HEK293 (cell line): ENCODE data around the gene GHDC.

Source experiments
- CTCF ChIA-PET: fragments of 350-600 bp; formaldehyde crosslinking; extraction: SDS; loops from one replicate; lab custom pipeline; 2021; ENCODE audit warnings: antibody characterized with exemption; lab: Yijun Ruan, JAX
- POLR2A ChIA-PET: fragments of 300-600 bp; formaldehyde crosslinking; extraction: SDS; loops from one replicate; lab custom pipeline; 2020; ENCODE audit warnings: antibody characterized with exemption, inconsistent platforms; lab: Yijun Ruan, JAX
- H3K27ac ChIP-seq: fragments of 200-500 bp; sonication (Bioruptor generic); 2 replicates; pipeline ENCODE4 v1.5.1; 2014; ENCODE audit warnings: low read depth, low read length, control low read depth, inconsistent platforms; ENCODE audit errors: extremely low read depth
- H3K36me3 ChIP-seq, 2 experiments: fragments of 200-500 bp in 1 of 2; sonication (Bioruptor generic) in 1 of 2; 1 replicate in 1 of 2; 2 replicates in 1 of 2; pipeline ENCODE4 v1.5.1; 2014 to 2017; ENCODE audit warnings: inconsistent platforms in 2 of 2, low read length in 2 of 2; ENCODE audit not compliant: control insufficient read depth in 2 of 2, insufficient read depth in 1 of 2
- H3K4me1 ChIP-seq: fragments of 200-500 bp; sonication (Bioruptor generic); 2 replicates; pipeline ENCODE4 v1.5.1; 2014; ENCODE audit warnings: mild to moderate bottlenecking, low read length, inconsistent platforms; ENCODE audit not compliant: control insufficient read depth, insufficient read depth
- H3K4me3 ChIP-seq: 2 replicates; pipeline ENCODE4 v1.5.1; 2011; ENCODE audit warnings: low read depth, mild to moderate bottlenecking, control low read depth, low read length, moderate library complexity
- H3K9me3 ChIP-seq: fragments of 200-500 bp; sonication (Bioruptor generic); 2 replicates; pipeline ENCODE4 v1.5.1; 2014; ENCODE audit warnings: low read depth, low read length, inconsistent platforms; ENCODE audit not compliant: control insufficient read depth, insufficient read depth
- BCL11A ChIP-seq: fragments of 450-650 bp; formaldehyde crosslinking; IDR thresholded peaks from 2 replicates; pipeline ENCODE4 v1.5.1; 2016; ENCODE audit warnings: low read depth, missing biosample characterization, missing genetic modification characterization
- GFI1B ChIP-seq: fragments of 450-650 bp; formaldehyde crosslinking; IDR thresholded peaks from 2 replicates; pipeline ENCODE4 v1.5.1; 2016; ENCODE audit warnings: missing biosample characterization, missing genetic modification characterization
- HOXD13 ChIP-seq: sonication (generic); formaldehyde crosslinking; IDR thresholded peaks from 2 replicates; pipeline ENCODE4 v1.8.0; 2022; ENCODE audit warnings: missing genetic modification reagents, borderline replicate concordance
- KLF8 ChIP-seq: fragments of 450-650 bp; formaldehyde crosslinking; IDR thresholded peaks from 2 replicates; pipeline ENCODE4 v1.5.1; 2016; ENCODE audit warnings: missing biosample characterization, missing genetic modification characterization
- PBX3 ChIP-seq: sonication (generic); formaldehyde crosslinking; IDR thresholded peaks from 2 replicates; pipeline ENCODE4 v1.8.1; 2022; ENCODE audit warnings: mild to moderate bottlenecking, moderate library complexity, missing genetic modification reagents
- PRDM4 ChIP-seq: fragments of 450-650 bp; formaldehyde crosslinking; IDR thresholded peaks from 2 replicates; pipeline ENCODE4 v1.5.1; 2017; ENCODE audit warnings: missing biosample characterization, missing genetic modification characterization
- REPIN1 ChIP-seq: fragments of 450-650 bp; formaldehyde crosslinking; IDR thresholded peaks from 2 replicates; pipeline ENCODE4 v1.5.1; 2017; ENCODE audit warnings: missing biosample characterization, missing genetic modification characterization, low read depth
- ZBTB6 ChIP-seq: fragments of 450-650 bp; formaldehyde crosslinking; IDR thresholded peaks from 2 replicates; pipeline ENCODE4 v1.5.1; 2017; ENCODE audit warnings: missing biosample characterization, missing genetic modification characterization
- ZFP69B ChIP-seq: fragments of 450-650 bp; formaldehyde crosslinking; IDR thresholded peaks from 2 replicates; pipeline ENCODE4 v1.5.1; 2016; ENCODE audit warnings: missing biosample characterization, missing genetic modification characterization
- ZNF132 ChIP-seq: fragments of 450-650 bp; formaldehyde crosslinking; IDR thresholded peaks from 2 replicates; pipeline ENCODE4 v1.5.1; 2017; ENCODE audit warnings: missing biosample characterization, missing genetic modification characterization, borderline replicate concordance
- ZNF157 ChIP-seq: fragments of 450-650 bp; formaldehyde crosslinking; IDR thresholded peaks from 2 replicates; pipeline ENCODE4 v1.5.1; 2016; ENCODE audit warnings: missing biosample characterization, missing genetic modification characterization
- ZNF174 ChIP-seq: fragments of 450-650 bp; formaldehyde crosslinking; IDR thresholded peaks from 2 replicates; pipeline ENCODE4 v1.5.0; 2017; ENCODE audit warnings: missing biosample characterization, mild to moderate bottlenecking, missing genetic modification characterization
- ZNF202 ChIP-seq: fragments of 450-650 bp; formaldehyde crosslinking; IDR thresholded peaks from 2 replicates; pipeline ENCODE4 v1.5.1; 2016; ENCODE audit warnings: missing biosample characterization, missing genetic modification characterization, borderline replicate concordance
- ZNF274 ChIP-seq, 2 experiments: fragments of 200-500 bp in 1 of 2; fragments of 450-650 bp in 1 of 2; sonication (Bioruptor generic) in 1 of 2; formaldehyde crosslinking in 1 of 2; IDR thresholded peaks; 2 replicates each; pipeline versions ENCODE4 v1.5.1 to v1.6.1; 2014 to 2016; ENCODE audit warnings: borderline replicate concordance in 1 of 2, inconsistent platforms in 1 of 2, low read length in 1 of 2, missing biosample characterization in 1 of 2, missing genetic modification characterization in 1 of 2
- ZNF449 ChIP-seq: fragments of 450-650 bp; formaldehyde crosslinking; IDR thresholded peaks from 2 replicates; pipeline ENCODE4 v1.5.1; 2017; ENCODE audit warnings: missing biosample characterization, mild to moderate bottlenecking, missing genetic modification characterization, moderate library complexity
- ZNF473 ChIP-seq: fragments of 450-650 bp; formaldehyde crosslinking; IDR thresholded peaks from 2 replicates; pipeline ENCODE4 v1.5.1; 2017; ENCODE audit warnings: missing biosample characterization, missing genetic modification characterization
- ZNF514 ChIP-seq: fragments of 450-650 bp; formaldehyde crosslinking; IDR thresholded peaks from 2 replicates; pipeline ENCODE4 v1.5.1; 2016; ENCODE audit warnings: missing biosample characterization, missing genetic modification characterization
- ZNF596 ChIP-seq: fragments of 450-650 bp; IDR thresholded peaks from 2 replicates; pipeline ENCODE4 v1.5.0; 2018; ENCODE audit warnings: missing biosample characterization, mild to moderate bottlenecking, missing genetic modification characterization, moderate library complexity
- ZNF670 ChIP-seq: fragments of 450-650 bp; formaldehyde crosslinking; IDR thresholded peaks from 2 replicates; pipeline ENCODE4 v1.5.1; 2016; ENCODE audit warnings: missing biosample characterization, missing genetic modification characterization, low read depth
- ZNF677 ChIP-seq: fragments of 450-650 bp; IDR thresholded peaks from 2 replicates; pipeline ENCODE4 v1.5.0; 2018; ENCODE audit warnings: missing biosample characterization, mild to moderate bottlenecking, missing genetic modification characterization, moderate library complexity
- ZNF692 ChIP-seq: fragments of 450-650 bp; formaldehyde crosslinking; IDR thresholded peaks from 2 replicates; pipeline ENCODE4 v1.5.1; 2016; ENCODE audit warnings: missing biosample characterization, missing genetic modification characterization
- ZNF785 ChIP-seq: fragments of 450-650 bp; formaldehyde crosslinking; IDR thresholded peaks from 2 replicates; pipeline ENCODE4 v1.5.1; 2016; ENCODE audit warnings: missing biosample characterization, missing genetic modification characterization
- ZNF830 ChIP-seq: fragments of 450-650 bp; IDR thresholded peaks from 2 replicates; pipeline ENCODE4 v1.5.0; 2018; ENCODE audit warnings: missing biosample characterization, missing genetic modification characterization, low read depth, mild to moderate bottlenecking, moderate library complexity
- ZXDB ChIP-seq: fragments of 450-650 bp; formaldehyde crosslinking; IDR thresholded peaks from 2 replicates; pipeline ENCODE4 v1.5.1; 2016; ENCODE audit warnings: missing biosample characterization, missing genetic modification characterization

The GHDC gene

GRCh38 chr17:42179911-42180410 lies 14.3 kb downstream of the GHDC start (continued):
- TF ChIP-seq PRDM4 (tag by site-specific recombination) (no peak), ZBTB6 (0 out of 2 replicates have a peak, but pooled peaks have one; percentile 10), ZNF785 (tag by site-specific recombination) (no peak), PBX3 (CRISPR knock-in tag) (no peak)

GRCh38 chr17:42179335-42179734 lies 15.0 kb downstream of the GHDC start:
- Histone ChIP-seq H3K4me1 (no peaks in the 10 kb centered on the region), H3K4me3 (no peak overlapping the region), H3K9me3 (no peaks in the 10 kb centered on the region), H3K27ac (no peak overlapping the region), H3K36me3 (no peaks in the 10 kb centered on the region)
- CTCF ChIA-PET = interaction anchor here (0.6 to 2.4 kb wide), 4 partner anchors 17 to 637 kb away, joined by 3 to 9 read pairs (median 4); no protein-coding TSS in a partner anchor
- POLR2A ChIA-PET = interaction anchor here (0.6 to 1.8 kb wide), 2 partner anchors 15 to 46 kb away, joined by 5 to 6 read pairs; partner anchors contain the start of gene GHDC
- TF ChIP-seq ZNF692 (tag by site-specific recombination) = no peak
- TF ChIP-seq ZNF677 = no peak
- no peak for TF ChIP-seq ZNF174 (tag by site-specific recombination)
- TF ChIP-seq KLF8 (tag by site-specific recombination) = no peak
- TF ChIP-seq ZNF274 (IDR thresholded peaks at IDR 0.05; ENCODE audit: low read length) = no peak
- no peak for TF ChIP-seq ZNF274 (tag by site-specific recombination; IDR thresholded peaks at IDR 0.05; ENCODE audit: borderline replicate concordance)
- no peak for TF ChIP-seq HOXD13
- TF ChIP-seq REPIN1 = no peak
- no peak for TF ChIP-seq GFI1B (tag by site-specific recombination)
- no peak for TF ChIP-seq ZFP69B (tag by site-specific recombination)
- no peak for TF ChIP-seq ZNF202
- no peak for TF ChIP-seq ZNF157 (tag by site-specific recombination)
- no peak for TF ChIP-seq ZNF132 (tag by site-specific recombination)
- no peak for TF ChIP-seq ZXDB
- no peak for TF ChIP-seq ZNF473
- no peak for TF ChIP-seq ZNF514 (tag by site-specific recombination)
- no peak for TF ChIP-seq ZNF830
- TF ChIP-seq ZNF670 = no peak
- no peak for TF ChIP-seq ZNF449 (tag by site-specific recombination)
- TF ChIP-seq BCL11A (tag by site-specific recombination) = no peak
- TF ChIP-seq ZNF596 = no peak
